ENCODE results near the gene ASCC1.

ASCC1 gene

GRCh38 chr10:72099600-72099921, 116.5 kb downstream of the ASCC1 start:
- no peak for TF ChIP-seq CTCF (IDR thresholded peaks at IDR 0.05; ENCODE audit: insufficient read depth, low read depth, low read length, missing control alignments)
- no peak overlapping the region for H3K4me3 ChIP-seq (ENCODE audit: low read length)
- no peak for DNase-seq (ENCODE audit: low read depth)

- H3K4me3 ChIP-seq (ENCODE audit: low read length): no peak overlapping the region
- DNase-seq (ENCODE audit: low read depth): peak; percentile 48
- no peak for TF ChIP-seq CTCF (IDR thresholded peaks at IDR 0.05; ENCODE audit: insufficient read depth, low read depth, low read length, missing control alignments)
These were observed 117.1 kb downstream of the ASCC1 start for GRCh38 chr10:72098836-72099599.

GRCh38 chr10:72098301-72098835, 117.7 kb downstream of the ASCC1 start:
- no peak for DNase-seq (ENCODE audit: low read depth)
- no peak for TF ChIP-seq CTCF (IDR thresholded peaks at IDR 0.05; ENCODE audit: insufficient read depth, low read depth, low read length, missing control alignments)
- H3K4me3 ChIP-seq (ENCODE audit: low read length): no peak overlapping the region

GRCh38 chr10:72097448-72098300, 118.4 kb downstream of the ASCC1 start:
- DNase-seq (ENCODE audit: low read depth): peak; percentile 62
- H3K4me3 ChIP-seq (ENCODE audit: low read length): no peak overlapping the region
- no peak for TF ChIP-seq CTCF (IDR thresholded peaks at IDR 0.05; ENCODE audit: insufficient read depth, low read depth, low read length, missing control alignments)

GRCh38 chr10:72096115-72097000, 119.7 kb downstream of the ASCC1 start:
- TF ChIP-seq CTCF (IDR thresholded peaks at IDR 0.05; ENCODE audit: insufficient read depth, low read depth, low read length, missing control alignments): no peak
- DNase-seq (ENCODE audit: low read depth): no peak
- no peak overlapping the region for H3K4me3 ChIP-seq (ENCODE audit: low read length)

GRCh38 chr10:72095195-72095594, 120.9 kb downstream of the ASCC1 start:
- no peak for DNase-seq (ENCODE audit: low read depth)
- H3K4me3 ChIP-seq (ENCODE audit: low read length): no peak overlapping the region
- TF ChIP-seq CTCF (IDR thresholded peaks at IDR 0.05; ENCODE audit: insufficient read depth, low read depth, low read length, missing control alignments): no peak

All from epithelial cell of esophagus (primary cell).